DOHH2 (cell line): ENCODE measurements around the gene ARID3A.
"Not testable (repeated sequence)": the region's sequence is repeated elsewhere in the genome, so short reads cannot be mapped to it uniquely, and the experiment has no call there.

Experiments
- H3F3A ChIP-seq: fragments of 200-600 bp; sonication (generic), shearing (Covaris generic); 2 replicates; pipeline ENCODE4 v1.6.0; 2016; ENCODE audit warnings: antibody characterized with exemption, mild to moderate bottlenecking; ENCODE audit not compliant: control insufficient read depth, insufficient read depth
- H3K27ac ChIP-seq: fragments of 200-600 bp; sonication (generic); 2 replicates; pipeline ENCODE4 v1.5.1; 2014; ENCODE audit warnings: low read depth, mild to moderate bottlenecking, low read length, moderate library complexity
- H3K27me3 ChIP-seq: fragments of 200-600 bp; sonication (generic); 2 replicates; pipeline ENCODE4 v1.6.1; 2014; ENCODE audit warnings: mild to moderate bottlenecking, low read length, mixed read lengths; ENCODE audit not compliant: control insufficient read depth
- H3K36me3 ChIP-seq: fragments of 200-600 bp; sonication (generic); 2 replicates; pipeline ENCODE4 v1.6.1; 2014; ENCODE audit warnings: mild to moderate bottlenecking, low read length, moderate library complexity, mixed read lengths; ENCODE audit not compliant: control insufficient read depth
- H3K4me1 ChIP-seq: fragments of 200-600 bp; sonication (generic); 2 replicates; pipeline ENCODE4 v1.6.1; 2014; ENCODE audit warnings: mild to moderate bottlenecking, low read length, mixed read lengths; ENCODE audit not compliant: control insufficient read depth
- H3K4me2 ChIP-seq: fragments of 200-600 bp; sonication (generic); 2 replicates; pipeline ENCODE4 v1.6.0; 2014; ENCODE audit warnings: mild to moderate bottlenecking, low read length, moderate library complexity
- H3K4me3 ChIP-seq: fragments of 200-600 bp; sonication (generic); 2 replicates; pipeline ENCODE4 v1.5.1; 2014; ENCODE audit warnings: mild to moderate bottlenecking, low read length, mixed read lengths
- H3K79me2 ChIP-seq: fragments of 200-600 bp; sonication (generic); 2 replicates; pipeline ENCODE4 v1.6.1; 2014; ENCODE audit warnings: mild to moderate bottlenecking, low read length, mixed read lengths; ENCODE audit not compliant: control insufficient read depth
- H3K9me2 ChIP-seq: fragments of 200-600 bp; sonication (generic); replicated peaks from 2 replicates; pipeline ENCODE4 v1.6.1; 2014; ENCODE audit warnings: mild to moderate bottlenecking, low read length, mixed read lengths; ENCODE audit not compliant: control insufficient read depth
- H3K9me3 ChIP-seq: fragments of 200-600 bp; sonication (generic); 2 replicates; pipeline ENCODE4 v1.6.1; 2014; ENCODE audit warnings: antibody characterized with exemption, low read length, mixed read lengths; ENCODE audit not compliant: control insufficient read depth, insufficient read depth
- H4K20me1 ChIP-seq: fragments of 200-600 bp; sonication (generic); 2 replicates; pipeline ENCODE4 v1.6.0; 2014; ENCODE audit warnings: low read depth, mild to moderate bottlenecking, antibody characterized with exemption, low read length, moderate library complexity; ENCODE audit not compliant: control insufficient read depth, insufficient read depth
- EZH2phosphoT487 ChIP-seq: fragments of 200-600 bp; sonication (generic); IDR thresholded peaks from 2 replicates; pipeline ENCODE4 v1.6.1; 2017; ENCODE audit warnings: borderline replicate concordance, mild to moderate bottlenecking, antibody characterized with exemption, low read length, moderate library complexity, mixed read lengths
- TF ChIP-seq, protein P1 (sequence below): fragments of 200-600 bp; sonication (generic); IDR thresholded peaks from one replicate; pipeline ENCODE4 v1.5.1; 2014; ENCODE audit warnings: antibody characterized with exemption, mild to moderate bottlenecking, low read depth, low read length; ENCODE audit not compliant: poor library complexity, severe bottlenecking

ARID3A gene

DNA sequence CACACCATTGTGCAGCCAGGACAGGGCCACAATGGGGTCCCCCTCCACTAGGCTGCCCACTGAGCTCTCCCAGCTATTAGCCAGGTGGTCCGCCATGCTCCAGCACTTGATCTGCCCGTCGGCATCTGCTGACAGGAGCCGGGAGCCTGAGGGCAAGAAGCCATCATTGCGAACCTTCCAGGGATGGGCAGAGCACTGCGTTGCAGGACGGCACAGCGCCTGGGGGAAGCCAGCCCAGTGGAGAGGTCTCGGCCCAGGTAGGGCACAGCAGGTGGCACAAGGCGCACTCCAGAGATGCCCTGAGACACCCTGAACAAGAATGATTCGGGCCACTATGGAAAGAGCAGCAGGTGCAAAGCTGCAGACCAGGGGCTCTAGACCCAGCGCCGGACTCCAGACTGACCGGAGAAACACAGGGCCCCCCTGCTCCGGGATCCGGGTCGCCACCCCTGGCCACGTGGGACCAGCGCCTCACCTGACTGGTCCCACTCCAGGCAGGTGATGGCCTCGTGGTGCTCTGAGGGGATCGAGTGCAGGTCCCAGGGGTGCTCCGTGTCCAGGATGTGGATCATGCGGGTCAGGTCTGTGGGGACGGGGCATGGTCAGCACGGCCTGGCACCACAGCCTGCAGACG lies 36.1 kb upstream of the ARID3A start:
- no peaks in the 10 kb centered on the region for H3K9me2 ChIP-seq
- H3K4me3 ChIP-seq: no peak overlapping the region
- no peaks in the 10 kb centered on the region for H3F3A ChIP-seq
- peaks cover 19% of the 10 kb centered on the region for H3K4me1 ChIP-seq
- peaks cover 13% of the 10 kb centered on the region for H3K36me3 ChIP-seq
- no peaks in the 10 kb centered on the region for H3K9me3 ChIP-seq
- no peak for TF ChIP-seq EZH2phosphoT487
- TF ChIP-seq, protein P1, sequence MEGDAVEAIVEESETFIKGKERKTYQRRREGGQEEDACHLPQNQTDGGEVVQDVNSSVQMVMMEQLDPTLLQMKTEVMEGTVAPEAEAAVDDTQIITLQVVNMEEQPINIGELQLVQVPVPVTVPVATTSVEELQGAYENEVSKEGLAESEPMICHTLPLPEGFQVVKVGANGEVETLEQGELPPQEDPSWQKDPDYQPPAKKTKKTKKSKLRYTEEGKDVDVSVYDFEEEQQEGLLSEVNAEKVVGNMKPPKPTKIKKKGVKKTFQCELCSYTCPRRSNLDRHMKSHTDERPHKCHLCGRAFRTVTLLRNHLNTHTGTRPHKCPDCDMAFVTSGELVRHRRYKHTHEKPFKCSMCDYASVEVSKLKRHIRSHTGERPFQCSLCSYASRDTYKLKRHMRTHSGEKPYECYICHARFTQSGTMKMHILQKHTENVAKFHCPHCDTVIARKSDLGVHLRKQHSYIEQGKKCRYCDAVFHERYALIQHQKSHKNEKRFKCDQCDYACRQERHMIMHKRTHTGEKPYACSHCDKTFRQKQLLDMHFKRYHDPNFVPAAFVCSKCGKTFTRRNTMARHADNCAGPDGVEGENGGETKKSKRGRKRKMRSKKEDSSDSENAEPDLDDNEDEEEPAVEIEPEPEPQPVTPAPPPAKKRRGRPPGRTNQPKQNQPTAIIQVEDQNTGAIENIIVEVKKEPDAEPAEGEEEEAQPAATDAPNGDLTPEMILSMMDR: no peak
- H3K27ac ChIP-seq: no peak overlapping the region
- H4K20me1 ChIP-seq: no peaks in the 10 kb centered on the region
- H3K79me2 ChIP-seq: peaks cover 12% of the 10 kb centered on the region
- H3K27me3 ChIP-seq: no peaks in the 10 kb centered on the region
- H3K4me2 ChIP-seq: no peak overlapping the region

DNA sequence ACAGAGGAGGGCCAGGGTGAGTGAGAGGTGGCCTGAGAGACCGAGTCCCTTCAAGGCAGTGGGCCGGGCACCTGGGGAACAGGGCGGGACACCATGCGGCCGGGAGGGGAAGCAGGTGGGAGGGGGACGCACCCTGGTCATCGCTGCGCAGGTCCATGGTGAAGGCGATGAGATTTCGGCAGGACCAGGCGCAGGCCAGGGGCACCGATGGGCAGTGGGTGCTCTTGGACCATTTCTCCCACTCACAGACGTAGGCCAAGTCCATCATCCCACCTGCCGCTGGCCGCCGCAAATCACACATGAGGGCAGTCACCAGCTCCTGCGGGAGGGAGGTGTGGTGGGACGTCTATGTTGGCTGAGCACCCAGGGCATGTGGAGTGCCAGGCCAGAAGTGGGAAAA lies 35.0 kb upstream of the ARID3A start:
- Histone ChIP-seq H3K4me1 (peaks cover 19% of the 10 kb centered on the region), H4K20me1 (no peaks in the 10 kb centered on the region), H3K4me3 (no peak overlapping the region), H3K9me2 (no peaks in the 10 kb centered on the region), H3K79me2 (peaks cover 12% of the 10 kb centered on the region), H3K9me3 (no peaks in the 10 kb centered on the region), H3K27ac (no peak overlapping the region), H3F3A (no peaks in the 10 kb centered on the region), H3K4me2 (no peak overlapping the region), H3K36me3 (peaks cover 13% of the 10 kb centered on the region), H3K27me3 (no peaks in the 10 kb centered on the region)
- no peak for TF ChIP-seq EZH2phosphoT487
- TF ChIP-seq, protein P1: no peak

DNA sequence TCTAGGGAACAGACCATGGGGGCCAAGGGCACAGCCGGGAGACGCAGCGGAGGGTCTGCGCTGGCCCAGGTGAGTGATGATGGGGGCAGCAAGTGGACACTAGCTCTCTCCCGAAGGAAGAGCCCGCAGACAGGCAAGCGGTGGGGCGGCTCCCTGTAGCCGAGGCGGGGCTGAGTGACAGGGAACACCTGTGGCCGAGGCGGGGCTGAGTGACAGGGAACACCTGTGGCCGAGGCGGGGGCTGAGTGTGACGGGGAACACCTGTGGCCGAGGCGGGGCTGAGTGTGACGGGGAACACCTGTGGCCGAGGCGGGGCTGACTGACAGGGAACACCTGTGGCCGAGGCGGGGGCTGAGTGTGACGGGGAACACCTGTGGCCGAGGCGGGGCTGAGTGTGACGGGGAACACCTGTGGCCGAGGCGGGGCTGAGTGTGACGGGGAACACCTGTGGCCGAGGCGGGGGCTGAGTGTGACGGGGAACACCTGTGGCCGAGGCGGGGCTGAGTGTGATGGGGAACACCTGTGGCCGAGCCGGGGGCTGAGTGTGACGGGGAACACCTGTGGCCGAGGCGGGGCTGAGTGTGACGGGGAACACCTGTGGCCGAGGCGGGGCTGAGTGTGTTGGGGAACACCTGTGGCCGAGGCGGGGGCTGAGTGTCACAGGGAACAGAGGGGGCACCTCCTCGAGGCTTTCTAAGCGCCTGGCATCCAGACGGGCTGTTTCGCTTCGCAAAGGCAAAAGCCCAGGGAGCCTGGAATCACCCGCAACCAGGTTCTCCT lies 34.2 kb upstream of the ARID3A start:
- H3K27ac ChIP-seq, H3K9me3 ChIP-seq, H3K27me3 ChIP-seq, H3K9me2 ChIP-seq, H3F3A ChIP-seq, H4K20me1 ChIP-seq: not testable (repeated sequence)
- H3K4me3 ChIP-seq: peak overlapping the region; percentile 90
- peaks cover 12% of the 10 kb centered on the region for H3K79me2 ChIP-seq
- peak overlapping the region; percentile 79 for H3K4me2 ChIP-seq
- H3K4me1 ChIP-seq: peaks cover 19% of the 10 kb centered on the region
- peaks cover 11% of the 10 kb centered on the region for H3K36me3 ChIP-seq

DNA sequence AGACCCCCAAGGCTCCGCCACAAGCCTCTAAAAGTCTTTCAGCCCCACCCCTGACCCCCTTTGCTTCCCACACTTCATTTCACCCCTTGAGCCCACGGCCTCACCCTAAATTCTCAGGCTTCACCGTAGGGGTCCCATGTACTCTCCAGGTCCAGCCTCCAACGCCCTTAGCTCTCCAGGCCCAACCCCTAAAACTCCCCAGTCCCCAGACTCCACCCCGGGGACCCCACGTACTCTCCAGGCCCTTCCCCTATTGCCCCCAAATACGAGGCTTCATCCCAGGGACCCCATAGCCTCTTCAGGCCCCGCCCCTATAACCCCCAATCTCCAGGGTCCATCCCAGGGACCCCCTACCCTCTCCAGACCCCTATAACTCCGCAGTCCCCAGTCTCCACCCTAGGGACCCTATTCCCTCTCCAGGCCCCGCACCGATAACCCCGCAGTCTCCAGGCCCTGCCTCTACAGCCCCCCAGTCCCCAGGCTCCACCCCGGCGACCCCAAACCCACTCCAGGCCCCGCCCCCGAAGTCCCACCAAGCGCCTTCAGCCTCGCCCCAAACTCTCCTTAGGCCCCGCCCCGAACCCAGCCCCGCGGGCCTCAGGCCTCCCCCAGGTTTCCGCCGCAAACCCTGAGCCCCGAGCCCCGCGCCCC lies 33.5 kb upstream of the ARID3A start:
- Histone ChIP-seq H3K4me3 (peak overlapping the region; percentile 90), H3K79me2 (peaks cover 12% of the 10 kb centered on the region), H4K20me1 (no peaks in the 10 kb centered on the region), H3F3A (no peaks in the 10 kb centered on the region), H3K9me3 (no peaks in the 10 kb centered on the region), H3K4me2 (peak overlapping the region; percentile 79), H3K27ac (peak overlapping the region; percentile 58; the same call in 1 of the 2 replicates), H3K27me3 (no peaks in the 10 kb centered on the region), H3K36me3 (peaks cover 11% of the 10 kb centered on the region), H3K4me1 (peaks cover 19% of the 10 kb centered on the region), H3K9me2 (no peaks in the 10 kb centered on the region)
- TF ChIP-seq EZH2phosphoT487: no peak
- TF ChIP-seq, protein P1: no peak
